Tibial nerve (tissue), 3 donors: ENCODE results near the gene NMNAT3.

Experiments used
- POLR2A ChIP-seq, 2 donors: fragments of 450-650 bp; IDR thresholded peaks; one replicate each; pipeline ENCODE4 v1.6.1; 2017; ENCODE audit warnings: antibody characterized with exemption in 2 of 2, mild to moderate bottlenecking in 2 of 2, moderate library complexity in 2 of 2
- TF ChIP-seq, protein P1 (sequence below), 5 experiments: fragments of 200-600 bp in 3 of 5; fragments of 450-650 bp in 2 of 5; sonication (generic) in 3 of 5; IDR thresholded peaks; one replicate each; pipeline ENCODE4 v1.5.1; 2016 to 2019; ENCODE audit warnings: antibody characterized with exemption in 5 of 5, mild to moderate bottlenecking in 3 of 5, moderate library complexity in 2 of 5

GRCh38 chr3:139532976-139533375 lies 144.8 kb downstream of the NMNAT3 start:
- TF ChIP-seq, protein P1, sequence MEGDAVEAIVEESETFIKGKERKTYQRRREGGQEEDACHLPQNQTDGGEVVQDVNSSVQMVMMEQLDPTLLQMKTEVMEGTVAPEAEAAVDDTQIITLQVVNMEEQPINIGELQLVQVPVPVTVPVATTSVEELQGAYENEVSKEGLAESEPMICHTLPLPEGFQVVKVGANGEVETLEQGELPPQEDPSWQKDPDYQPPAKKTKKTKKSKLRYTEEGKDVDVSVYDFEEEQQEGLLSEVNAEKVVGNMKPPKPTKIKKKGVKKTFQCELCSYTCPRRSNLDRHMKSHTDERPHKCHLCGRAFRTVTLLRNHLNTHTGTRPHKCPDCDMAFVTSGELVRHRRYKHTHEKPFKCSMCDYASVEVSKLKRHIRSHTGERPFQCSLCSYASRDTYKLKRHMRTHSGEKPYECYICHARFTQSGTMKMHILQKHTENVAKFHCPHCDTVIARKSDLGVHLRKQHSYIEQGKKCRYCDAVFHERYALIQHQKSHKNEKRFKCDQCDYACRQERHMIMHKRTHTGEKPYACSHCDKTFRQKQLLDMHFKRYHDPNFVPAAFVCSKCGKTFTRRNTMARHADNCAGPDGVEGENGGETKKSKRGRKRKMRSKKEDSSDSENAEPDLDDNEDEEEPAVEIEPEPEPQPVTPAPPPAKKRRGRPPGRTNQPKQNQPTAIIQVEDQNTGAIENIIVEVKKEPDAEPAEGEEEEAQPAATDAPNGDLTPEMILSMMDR (IDR thresholded peaks at IDR 0.05): no peak
- TF ChIP-seq POLR2A (IDR thresholded peaks at IDR 0.05): no peak
